Measurements from ENCODE around the gene AOPEP.

AOPEP gene

GRCh38 chr9:95105519-95106287, 379.2 kb downstream of the AOPEP start:
- no peak for DNase-seq

- DNase-seq = no peak
Observed at GRCh38 chr9:95107001-95107749, 380.7 kb downstream of the AOPEP start.

DNA sequence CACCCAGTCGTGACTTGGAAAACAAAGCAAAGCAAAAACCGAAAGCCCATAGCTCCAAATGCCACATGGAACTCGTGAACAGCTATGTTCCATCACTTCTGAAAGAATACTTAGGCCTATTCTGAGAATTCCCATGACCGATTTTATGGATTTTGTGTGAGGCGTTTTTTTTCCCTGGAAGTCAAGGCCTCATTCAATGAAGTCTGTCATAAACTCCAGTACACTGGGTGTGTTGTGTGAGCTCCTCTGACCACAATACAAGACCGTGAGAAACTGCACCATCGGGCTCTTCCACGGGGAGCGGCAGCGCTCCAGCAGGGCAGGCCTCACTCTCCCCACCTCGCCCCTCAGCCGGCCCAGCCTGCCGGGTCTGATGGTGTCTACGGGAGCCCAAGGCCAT, 381.5 kb downstream of the AOPEP start:
- no peak for DNase-seq

DNA sequence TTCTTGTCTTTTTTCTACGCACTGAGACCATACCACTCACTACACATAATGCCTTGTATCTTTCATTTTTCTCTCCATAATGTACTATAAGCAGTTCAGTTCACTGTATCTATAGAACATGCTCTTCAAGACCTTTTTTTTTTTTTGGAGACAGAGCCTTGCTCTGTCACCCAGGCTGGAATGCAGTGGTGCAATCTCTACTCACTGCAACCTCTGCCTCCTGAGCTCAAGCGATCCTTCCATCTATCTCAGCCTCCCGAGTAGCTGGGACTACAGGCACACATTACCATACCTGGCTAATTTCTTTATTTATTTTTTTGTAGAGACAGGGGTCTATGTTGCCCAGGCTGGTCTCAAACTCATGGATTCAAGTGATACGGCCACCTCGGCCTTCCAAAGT, 382.3 kb downstream of the AOPEP start:
- no peak for DNase-seq

- no peak for DNase-seq
Observed at GRCh38 chr9:95109456-95109855, 383.0 kb downstream of the AOPEP start.

DNA sequence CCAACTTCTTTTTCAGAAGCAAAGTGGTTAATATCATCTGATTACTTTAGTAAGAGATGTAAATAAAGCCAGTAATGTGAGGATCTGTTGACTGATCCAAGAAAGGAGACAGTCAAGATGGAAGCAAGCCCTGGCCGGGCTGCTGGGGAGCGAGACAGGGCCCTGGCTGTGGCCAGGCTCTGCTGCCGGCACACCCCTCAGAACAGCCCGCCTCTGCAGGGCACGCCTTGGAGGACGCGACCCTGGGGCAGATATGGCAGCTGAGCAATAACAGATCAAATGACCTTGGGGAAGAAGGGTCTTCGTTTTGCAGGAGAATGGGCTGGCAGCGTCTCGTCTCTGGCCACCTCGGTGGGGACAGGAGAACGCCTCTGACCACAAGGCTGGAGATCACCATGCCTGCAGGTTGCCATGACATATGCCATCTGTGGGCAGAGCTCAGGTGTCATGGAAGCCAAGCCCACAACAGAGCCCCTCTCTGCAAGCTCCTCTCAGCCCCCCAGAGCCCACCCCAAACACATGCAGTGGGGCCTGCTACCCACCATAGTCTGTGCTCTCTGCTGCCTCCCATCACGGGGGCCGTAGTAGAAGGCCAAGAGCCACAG, 384.5 kb downstream of the AOPEP start:
- no peak for DNase-seq

- no peak for DNase-seq
Observed at GRCh38 chr9:95111716-95112115, 385.2 kb downstream of the AOPEP start.

- no peak for DNase-seq
Observed at GRCh38 chr9:95112436-95113280, 386.2 kb downstream of the AOPEP start.

DNA sequence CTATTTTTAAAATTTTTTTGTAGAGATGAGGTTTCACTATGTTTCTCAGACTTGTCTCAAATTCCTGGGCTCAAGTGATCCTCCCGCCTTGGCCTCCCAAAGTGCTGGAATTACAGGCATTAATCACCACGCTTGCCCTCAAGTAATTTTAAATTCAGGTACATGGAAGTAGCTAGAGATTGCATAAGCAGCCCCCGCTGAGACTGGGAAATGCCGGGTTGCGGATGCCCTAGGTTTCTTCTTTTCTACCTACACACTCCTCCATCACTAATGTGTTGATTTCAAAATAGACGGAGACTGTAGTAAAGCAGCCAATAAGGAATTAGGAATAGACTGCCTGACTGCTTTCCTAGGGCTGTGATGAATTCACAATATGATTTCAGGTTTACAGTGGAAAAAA, 388.6 kb downstream of the AOPEP start:
- DNase-seq = no peak

DNA sequence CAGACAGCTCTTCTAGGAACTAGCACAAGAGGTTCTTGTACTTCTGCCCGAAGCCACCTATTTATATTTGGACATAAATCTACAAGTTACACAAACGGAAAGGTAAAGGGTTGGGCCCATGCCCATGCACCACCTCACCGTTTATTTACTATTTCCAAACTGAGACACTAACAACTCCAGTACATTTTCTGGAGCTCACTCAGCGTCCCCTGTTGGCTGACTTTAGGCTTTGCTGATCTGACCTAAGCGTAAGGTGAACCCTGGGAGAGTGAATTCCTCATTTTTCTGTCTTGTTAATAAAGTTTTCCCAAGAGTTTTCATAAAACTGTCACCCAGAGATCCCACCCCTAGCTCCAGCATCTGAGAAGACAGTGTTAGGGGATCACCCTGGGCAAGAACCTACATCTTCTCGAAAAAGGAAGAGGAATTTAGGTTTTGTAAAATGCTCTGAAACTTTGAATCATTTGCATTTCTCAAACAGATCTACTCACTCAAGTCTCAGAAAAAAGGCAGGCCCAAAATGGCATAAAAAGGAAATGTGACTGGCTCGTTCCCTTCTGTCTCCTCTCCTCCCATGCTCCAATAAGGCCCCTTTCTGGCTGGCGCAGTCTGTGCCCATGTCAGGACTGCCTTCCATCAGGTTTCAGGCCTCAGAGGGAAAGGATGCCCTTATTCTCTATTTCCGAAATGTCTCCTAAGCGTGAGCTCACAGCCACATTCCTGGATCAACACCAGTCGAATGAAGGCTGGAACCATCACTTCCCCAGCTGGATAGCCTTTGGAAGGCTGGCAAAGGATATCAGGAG, 389.7 kb downstream of the AOPEP start:
- no peak for DNase-seq

- no peak for DNase-seq
Observed at GRCh38 chr9:95116808-95117204, 390.3 kb downstream of the AOPEP start.

DNA sequence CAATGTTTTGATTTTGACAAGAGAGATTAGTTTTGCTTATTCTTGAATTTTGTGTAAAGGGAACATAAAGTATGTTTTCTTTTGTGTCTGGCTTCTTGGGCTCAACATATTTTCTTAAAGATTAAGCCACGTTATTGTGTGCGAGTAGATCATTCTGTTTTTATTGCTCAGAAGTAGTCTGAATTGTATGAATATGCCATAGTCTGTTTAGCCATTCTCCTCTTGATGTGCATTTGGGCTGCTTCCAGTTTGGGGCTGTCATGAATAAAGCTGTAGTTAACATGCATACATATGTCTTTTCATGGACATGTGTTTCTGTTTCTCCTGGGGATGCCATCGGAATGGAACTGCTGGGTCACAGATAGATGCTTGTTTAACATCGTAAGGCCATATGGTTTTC, 392.1 kb downstream of the AOPEP start:
- DNase-seq = no peak

GRCh38 chr9:95120781-95121370, 394.4 kb downstream of the AOPEP start:
- DNase-seq = no peak

GRCh38 chr9:95124582-95125367, 398.3 kb downstream of the AOPEP start:
- no peak for DNase-seq

GRCh38 chr9:95125652-95126051, 399.2 kb downstream of the AOPEP start:
- no peak for DNase-seq

DNA sequence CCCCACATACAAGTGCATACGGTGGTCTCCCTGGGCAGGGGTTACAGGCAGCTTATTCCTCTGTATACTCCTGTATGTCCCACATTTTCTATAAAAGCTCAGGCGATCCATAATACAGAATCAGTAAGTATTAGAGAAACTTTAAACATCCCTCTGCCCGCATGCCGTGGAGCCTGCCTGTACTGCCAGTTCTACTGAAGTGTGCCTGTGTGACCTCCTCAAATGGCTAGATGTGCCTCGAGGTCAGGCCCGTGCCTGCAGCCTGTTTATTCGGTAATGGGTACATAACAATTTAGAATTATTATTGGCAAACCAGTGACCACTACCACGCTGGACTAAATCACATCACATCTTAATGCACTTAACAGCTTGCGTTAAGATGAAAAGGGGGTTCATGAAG, 400.2 kb downstream of the AOPEP start:
- DNase-seq = no peak

DNA sequence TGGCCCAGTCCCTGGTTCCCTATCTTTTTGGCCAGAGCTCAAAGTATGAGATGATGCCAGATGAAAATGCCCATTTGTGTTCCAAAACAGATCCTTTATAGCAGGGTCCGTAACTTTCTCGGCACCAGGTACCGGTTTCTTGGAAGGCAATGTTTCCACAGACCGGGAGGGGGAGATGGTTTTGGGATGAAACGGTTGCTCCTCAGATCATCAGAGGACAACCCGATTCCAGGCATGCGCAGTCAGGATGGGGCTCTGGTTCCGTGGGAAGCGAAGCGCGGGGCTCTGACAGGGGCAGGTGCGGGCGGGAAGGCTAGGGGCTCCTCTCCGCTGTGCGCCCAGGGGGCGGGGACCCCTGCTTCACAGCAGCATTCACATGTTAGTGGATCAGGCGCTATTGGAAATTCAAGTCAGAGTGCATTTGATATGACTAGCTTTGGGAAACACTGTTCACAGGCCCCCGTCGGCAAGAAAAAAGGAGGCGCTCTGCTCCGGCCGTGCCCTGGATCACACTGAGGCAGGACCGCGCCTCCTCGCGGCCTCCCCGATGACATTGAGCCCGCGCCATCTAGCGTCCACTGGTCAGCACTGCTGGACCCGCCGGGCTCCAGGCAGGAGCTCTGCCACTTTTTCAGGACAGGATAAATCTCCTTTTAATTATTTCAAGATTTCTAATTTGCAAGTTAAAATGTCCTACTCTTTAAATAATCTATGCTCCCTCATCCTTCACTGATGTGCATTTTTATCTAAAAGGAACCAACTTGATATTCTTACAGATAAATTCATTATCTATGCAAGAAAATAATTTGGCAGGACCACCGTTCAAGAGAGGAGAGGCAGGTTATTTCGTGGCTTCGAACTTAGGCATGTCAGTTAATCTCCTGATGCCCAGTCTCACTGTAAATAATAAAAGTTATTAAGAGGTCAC, 401.0 kb downstream of the AOPEP start:
- DNase-seq = peak; percentile 87

DNA sequence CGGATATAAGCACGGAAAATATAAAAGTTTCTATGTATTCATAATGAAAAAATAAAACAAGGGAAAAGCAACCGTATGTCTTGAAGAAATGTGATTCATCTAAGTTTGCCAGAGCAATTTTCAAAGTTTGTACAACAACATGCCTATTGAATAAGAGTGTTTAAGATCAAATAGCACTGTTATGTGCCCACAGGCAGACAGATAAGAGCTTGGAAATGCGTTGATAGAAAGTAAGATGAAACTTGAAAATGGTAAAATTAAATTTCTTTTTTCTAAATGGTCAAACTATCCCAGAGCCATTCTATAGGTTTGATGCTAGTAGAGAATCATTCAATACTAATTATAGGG, 401.7 kb downstream of the AOPEP start:
- DNase-seq = no peak

DNA sequence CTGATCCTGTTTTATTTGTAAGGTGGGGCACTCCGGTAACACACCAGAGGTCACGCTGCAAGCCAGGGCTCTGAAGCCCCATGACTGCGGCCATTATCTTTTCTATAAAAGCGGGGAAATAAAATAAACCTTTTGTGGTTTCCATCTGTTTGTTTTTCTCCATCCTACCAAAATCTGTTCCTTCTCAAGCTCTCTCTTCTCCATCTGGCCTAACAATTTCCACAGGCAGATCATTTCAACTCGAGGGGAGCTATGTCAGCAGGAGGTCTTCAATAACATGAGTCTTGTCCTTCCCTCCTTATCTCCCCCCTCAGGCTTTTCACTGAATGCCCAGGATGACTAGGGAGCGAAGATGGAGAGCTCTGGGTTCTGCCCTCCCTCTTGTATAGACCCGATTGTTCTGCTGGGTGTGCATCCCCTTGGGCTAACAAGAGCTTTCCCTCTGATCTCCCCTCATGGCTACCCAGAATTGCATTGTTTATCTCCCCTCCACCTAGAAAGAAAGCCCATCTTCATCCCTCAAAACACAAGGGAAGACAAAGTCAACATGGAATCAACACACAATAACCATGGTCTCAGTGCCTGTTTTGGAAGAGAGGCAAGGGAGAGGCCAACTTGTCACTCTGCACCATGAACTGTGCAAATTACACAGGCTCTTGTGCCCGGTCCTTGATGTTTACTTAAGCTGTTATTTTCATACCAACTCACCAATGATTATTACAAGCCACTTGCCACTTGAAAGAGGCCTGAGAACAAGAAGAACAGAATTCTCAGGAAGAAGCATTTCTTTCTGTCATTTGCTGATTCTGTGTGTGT, 403.2 kb downstream of the AOPEP start:
- DNase-seq = no peak
